Liver (tissue), 3 donors: ENCODE data around the gene TUBGCP5.

Experiments
- RAD21 ChIP-seq, 2 donors: IDR thresholded peaks; 2 replicates each; pipeline ENCODE4 v1.6.1; 2016; ENCODE audit warnings: antibody characterized with exemption in 2 of 2, mild to moderate bottlenecking in 2 of 2
- TF ChIP-seq, protein P1 (sequence below): fragments of 150-350 bp; IDR thresholded peaks from 2 replicates; pipeline ENCODE4 v1.5.1; 2017; ENCODE audit warnings: improper control_type of control experiment, low read depth, low read length; ENCODE audit not compliant: missing input control
- donor health status: healthy.
- donor health status: healthy.

GRCh38 chr15:23033979-23034378, 5.4 kb downstream of the TUBGCP5 start:
- TF ChIP-seq, protein P1, sequence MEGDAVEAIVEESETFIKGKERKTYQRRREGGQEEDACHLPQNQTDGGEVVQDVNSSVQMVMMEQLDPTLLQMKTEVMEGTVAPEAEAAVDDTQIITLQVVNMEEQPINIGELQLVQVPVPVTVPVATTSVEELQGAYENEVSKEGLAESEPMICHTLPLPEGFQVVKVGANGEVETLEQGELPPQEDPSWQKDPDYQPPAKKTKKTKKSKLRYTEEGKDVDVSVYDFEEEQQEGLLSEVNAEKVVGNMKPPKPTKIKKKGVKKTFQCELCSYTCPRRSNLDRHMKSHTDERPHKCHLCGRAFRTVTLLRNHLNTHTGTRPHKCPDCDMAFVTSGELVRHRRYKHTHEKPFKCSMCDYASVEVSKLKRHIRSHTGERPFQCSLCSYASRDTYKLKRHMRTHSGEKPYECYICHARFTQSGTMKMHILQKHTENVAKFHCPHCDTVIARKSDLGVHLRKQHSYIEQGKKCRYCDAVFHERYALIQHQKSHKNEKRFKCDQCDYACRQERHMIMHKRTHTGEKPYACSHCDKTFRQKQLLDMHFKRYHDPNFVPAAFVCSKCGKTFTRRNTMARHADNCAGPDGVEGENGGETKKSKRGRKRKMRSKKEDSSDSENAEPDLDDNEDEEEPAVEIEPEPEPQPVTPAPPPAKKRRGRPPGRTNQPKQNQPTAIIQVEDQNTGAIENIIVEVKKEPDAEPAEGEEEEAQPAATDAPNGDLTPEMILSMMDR = no peak
- TF ChIP-seq RAD21 (IDR thresholded peaks at IDR 0.05) = no peak
